RPMI8226 (cell line): ENCODE results near the gene COL18A1.

Source experiments
- DNase-seq: peaks from one replicate; pipeline ENCODE4 v3.0.0-alpha.2; 2015

COL18A1 gene

DNA sequence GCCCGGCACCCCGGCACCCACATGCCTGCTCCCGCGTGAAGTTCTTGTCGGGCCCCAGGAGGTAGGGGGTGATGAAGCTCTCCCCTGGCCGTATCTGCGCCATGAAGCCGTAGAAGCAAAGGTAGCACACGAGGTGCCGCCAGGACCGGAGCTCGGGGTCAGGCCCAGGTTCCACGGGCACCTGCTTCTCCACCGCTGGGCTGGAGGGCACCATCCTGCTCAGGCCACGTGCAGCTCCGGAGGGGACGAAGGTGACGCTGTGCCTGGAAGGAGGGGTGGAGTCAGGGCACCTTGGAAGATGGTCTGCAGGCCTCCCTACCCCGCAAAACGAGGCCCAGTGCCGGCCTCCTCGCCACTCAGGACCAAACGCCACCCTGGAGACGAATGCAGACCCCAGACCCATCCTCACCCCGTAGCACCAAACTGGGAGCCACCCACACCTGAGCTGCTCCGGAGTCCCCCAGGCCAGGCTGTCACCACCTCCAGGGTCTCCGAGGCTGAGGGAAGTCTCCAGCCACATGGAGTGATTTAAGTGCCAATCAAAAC lies 132.9 kb downstream of the COL18A1 start:
- DNase-seq: no peak

DNA sequence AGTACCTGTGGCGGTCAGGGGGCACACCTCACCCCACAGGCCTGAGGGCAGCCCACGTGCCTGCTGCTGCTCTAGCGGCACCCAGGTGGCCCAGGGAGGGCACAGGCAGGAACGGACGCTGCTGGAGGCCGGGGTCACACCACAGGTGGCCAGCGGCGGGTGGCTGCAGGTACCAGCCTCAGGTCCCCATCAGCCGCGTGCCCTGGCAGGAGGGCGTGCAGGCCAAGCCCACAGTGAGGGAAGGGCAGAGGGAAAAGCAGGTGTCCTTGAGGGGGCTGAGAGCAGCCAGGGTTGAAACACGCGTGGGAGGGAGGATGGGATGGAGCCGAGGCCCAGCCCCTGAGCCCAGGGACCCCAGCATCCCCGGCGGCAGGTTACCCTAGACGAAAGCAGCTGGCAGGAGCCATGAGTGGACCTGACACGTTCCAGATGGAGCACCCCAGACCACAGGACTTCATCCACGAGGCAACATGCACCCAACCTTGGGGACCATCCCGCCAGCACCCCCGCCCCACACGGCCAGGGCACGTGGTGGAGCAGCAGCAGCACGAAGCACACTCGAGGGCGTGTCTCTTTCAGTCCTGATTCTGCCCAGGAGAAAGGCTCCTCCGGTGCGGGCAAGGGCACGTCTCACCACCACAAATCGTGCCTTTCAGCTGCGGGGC lies 133.5 kb downstream of the COL18A1 start:
- DNase-seq: no peak

DNA sequence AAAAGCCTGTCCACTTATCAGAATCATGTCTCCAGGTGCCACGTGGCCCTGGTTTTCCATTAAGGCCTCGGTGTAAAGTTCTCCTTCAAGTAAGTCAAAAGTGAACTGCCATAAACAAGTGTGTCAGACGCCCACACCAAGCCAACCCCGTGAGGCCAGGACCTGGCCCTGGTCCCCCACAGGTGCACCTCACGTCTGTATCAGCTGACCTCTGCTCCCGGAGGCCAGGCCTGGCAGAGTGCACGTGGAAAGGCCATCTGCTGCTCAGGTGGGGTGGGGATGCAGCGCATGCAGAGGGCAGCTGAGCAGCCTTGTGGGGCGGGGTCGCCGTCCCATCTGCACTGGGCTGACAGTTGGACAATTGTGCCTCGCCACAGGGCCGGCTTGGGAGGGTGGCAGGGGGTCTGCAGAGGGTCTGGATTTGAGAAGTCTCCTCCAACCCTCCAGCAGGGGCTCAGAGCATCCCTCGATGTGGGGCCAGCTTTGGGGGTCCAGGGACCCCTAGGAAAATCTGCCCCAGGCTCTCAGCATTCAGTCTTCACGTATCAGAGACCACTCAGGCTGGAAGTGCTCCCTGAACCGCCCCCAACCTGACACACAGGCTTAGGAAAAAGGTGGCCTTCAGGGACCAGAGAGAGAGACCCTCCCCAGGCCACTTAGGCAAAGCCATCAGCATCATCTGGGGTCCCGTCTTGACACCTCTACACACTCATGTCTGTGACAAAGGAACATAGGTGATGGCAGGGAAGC lies 134.3 kb downstream of the COL18A1 start:
- DNase-seq: no peak

DNA sequence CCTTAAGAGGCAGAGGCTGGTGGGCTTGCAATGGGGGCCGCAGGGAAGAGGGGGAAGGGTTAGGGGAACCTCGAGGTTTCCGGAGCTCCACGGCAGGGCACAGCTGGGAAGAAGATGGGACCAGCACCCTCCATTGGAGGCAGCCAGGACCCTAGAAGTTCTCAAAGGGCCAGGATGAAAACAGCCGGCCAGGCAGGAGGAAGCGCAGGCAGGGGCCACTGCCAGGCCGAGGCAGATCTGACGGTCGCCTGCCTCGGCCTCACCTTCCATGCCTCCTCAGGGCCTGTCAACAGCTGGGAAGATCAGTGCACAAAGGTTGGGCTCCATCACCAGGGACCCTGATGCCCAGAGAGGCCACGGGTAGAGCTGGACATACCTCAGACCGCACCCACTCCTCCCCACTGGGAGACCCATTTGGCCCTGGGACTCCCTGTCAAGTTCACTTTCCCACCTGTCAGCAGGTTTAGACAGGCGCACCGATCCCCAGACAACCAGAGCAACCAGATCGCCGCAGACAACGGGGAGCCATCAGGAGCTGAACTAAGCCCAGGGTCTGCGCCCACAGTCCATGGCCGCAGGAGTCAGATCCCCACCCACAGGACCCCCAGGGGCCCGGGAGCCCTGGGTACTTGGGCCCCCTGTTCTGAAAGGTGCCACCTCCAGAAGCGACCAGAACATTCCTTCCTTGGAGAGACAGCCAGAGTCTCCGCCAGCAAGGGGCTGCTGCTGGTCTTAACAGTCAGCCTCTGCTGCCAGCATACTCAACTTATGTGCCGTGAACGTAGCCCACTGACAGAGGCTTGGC lies 135.0 kb downstream of the COL18A1 start:
- peak; percentile 1 for DNase-seq

DNA sequence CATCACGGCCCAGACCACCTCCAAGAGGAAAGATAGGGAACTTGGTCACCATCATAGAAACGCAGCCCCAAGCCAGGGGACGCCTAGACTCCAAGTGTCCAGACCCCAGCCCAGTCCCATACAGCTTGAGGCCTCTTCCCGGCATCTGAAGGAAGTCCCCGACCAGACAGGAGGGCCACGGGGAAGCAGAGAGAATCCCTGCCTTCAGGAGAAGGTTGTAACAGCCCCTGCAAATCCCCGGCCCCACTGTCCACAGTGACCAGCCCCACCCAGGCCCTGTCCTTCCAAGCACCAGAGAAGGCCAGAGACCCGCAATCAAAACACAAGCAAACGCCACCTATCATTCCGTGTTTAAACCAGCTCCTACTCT lies 135.6 kb downstream of the COL18A1 start:
- no peak for DNase-seq

DNA sequence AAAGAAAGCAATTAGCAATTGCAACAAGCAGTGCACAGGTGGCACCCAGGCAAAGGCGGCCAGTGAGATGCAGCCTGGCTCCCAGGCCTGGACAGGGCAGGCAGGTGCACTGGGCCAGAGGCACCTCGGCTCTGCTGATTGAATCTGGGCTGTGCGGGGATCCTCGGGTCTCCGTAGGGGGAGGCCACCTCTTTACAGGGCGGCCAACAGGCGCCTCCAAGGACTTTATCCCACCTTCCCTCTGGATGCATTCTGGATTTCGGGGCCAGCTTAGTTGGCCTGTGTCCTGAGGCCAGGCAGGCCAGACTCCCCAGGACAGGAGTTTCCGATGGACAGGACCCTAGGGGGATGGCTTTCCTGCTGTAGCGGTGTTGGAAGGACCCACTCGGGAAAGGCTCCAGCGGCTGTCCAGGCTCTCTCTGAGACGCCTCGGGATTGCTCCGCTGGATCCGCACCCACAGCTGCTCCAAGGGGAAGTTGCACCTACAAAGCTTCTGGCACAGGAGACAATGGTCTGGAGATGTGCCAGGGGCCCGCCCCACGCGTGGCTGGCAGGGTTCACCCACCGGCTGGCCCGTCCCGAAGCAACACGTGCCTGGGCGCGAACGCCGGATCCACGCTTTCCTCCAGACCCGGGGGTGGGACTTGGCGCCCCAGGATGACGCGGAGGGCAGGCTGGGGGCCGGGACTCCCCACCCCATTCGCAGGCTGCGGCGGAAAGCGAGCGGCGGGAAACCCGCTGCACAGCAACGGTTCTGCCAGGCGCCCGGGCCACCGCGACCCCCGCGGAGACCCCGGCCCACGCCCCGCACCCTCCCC lies 136.5 kb downstream of the COL18A1 start:
- peak; percentile 93 for DNase-seq

DNA sequence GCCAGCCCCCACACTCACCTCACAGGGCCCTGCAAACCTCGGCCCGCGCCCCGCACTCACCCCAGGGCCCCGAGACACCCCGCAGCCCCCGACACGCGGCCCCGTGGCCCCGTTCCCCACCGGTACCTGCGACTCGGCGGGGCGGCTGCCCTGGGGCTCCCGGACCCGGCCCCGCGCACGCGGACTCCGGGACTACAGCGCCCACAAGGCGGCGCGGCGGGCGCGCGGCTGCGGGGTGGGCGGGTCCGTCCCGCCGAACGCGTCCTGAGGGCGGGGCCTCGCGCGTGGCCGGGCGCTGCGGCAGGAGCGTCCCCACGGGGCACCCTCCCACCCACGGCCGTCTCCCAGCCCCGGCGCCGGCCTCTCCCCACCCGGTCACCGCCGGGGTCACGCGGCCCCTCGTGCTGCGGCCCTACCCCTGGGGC lies 137.3 kb downstream of the COL18A1 start, which contains the start of gene SLC19A1:
Gene SLC19A1, minus strand, starts transcription at position 199 of the 425 bp plus-strand sequence. CDS start 4,481 bp downstream, outside the sequence.
- DNase-seq: peak; percentile 89

DNA sequence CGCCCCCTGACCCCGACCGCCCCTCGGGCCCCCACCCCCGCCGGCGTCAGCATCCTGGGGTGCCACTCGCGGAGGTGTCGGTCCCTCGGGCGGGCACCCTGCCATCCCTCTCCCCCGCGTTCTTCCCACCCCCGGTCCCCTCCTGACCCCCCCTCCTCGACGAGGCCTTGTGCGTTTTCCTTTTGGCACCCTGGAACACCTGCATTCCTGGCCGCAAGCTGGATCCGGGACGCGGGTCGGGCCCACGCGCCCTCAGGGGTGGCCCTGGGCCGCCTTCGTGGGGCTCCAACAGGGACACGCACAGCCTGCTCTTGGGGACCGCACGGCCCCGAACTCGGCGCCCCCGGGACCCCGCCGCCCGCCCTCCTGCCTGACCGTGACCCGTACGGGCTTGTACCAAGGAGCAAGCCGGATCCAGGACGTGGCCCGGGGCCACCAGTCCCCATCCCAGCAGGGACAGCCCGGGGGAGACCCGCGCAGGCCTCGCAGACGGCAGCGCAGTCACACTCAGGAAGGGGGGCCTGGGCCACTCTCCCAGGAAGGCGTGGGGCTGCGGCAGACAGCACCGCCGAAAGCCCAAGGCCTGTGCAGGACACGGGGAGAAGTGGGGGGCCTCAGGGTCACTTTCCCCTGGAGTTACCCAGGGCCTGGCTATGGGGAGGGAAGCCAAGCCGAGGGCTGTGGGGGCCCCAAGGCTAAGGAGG lies 137.9 kb downstream of the COL18A1 start:
- DNase-seq: peak; percentile 19

DNA sequence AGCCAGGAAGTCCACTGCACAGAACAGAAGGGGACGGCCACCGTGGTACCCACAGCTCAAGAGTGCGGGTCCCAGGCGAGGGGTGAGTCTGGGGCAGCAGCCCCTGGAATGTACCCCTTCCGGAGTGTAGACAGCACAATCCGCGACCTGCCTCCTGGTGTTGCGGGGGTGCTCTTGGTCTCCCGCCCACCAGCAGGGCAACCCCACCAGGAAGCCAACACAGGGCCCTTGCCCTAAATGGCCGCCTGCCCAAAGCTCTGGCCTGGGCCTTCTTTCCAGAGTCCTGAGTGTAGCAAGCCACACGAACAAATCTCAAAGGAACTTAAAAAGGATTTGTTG lies 138.4 kb downstream of the COL18A1 start:
- DNase-seq: no peak

DNA sequence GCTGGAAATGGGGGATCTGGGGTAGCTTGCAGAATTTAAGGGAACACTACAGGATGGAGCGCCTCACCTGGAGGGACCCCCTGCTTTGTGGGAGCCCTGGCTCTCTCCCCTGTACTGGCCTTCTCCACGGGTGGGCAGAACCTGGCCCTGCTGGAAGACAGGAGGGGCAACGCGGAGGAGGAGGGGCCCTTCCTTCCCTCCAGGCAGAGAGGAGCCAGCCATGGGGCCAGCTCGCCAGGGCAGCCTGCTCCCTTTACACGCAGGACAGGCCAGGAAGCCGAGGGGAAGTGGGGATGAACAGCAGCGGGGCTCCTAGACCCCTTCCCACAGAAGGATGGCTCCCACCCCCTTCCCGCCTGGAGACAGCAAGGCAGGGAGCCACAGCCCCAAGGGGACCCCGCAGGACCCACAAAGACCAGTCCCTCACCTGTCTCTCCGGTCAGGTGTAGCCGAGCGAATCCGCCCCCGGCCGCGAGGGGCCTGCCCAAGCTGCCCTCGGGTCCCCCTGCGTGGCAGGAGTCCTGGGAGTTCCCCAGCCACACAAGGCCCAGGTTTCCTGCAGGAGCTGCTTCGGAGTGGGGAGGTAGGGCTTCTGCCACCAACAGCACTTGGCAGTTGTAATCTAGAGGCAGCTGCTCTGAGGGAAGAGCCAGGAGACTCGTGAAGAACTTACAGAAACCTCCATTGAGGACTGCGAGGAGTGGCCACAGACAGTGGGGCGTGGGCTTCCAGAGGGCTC lies 138.9 kb downstream of the COL18A1 start:
- DNase-seq: peak; percentile 8

DNA sequence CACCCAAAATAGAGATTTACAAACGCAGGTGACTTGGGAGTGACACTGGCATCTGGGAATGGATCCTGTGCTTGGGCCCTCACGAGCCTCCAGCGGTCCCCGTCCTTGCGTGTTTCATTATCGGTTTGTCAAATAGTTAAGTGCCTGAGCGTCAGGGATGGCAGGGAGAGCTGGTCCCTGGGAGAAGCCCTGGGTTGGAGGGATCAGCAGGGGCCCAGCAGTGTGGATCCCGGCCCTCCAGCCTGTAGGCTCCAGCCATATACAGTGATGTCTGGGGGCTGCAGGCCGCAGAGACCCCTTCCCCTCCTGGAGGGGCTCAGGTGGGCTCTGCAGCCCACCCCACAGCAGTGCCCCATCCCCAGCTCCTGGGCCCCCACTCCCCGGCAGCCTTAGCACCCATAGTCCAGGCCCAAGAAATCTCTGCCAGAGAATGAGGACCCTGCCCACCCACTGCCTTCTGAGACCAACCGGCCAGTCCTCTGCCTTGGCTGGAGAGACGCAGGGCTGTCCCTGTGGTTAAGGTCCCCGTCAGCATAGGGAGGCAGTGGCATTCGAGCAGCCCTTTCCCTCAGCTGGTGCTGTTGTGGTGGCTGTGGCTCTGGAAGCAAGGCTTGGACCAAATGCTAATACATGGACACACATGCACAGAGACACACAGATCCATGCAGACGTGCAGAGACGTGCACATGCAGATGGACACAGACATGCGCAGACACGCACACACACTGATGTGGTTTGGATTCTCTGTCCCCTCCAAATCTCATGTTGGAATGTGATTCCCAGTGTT lies 139.7 kb downstream of the COL18A1 start:
- DNase-seq: no peak

DNA sequence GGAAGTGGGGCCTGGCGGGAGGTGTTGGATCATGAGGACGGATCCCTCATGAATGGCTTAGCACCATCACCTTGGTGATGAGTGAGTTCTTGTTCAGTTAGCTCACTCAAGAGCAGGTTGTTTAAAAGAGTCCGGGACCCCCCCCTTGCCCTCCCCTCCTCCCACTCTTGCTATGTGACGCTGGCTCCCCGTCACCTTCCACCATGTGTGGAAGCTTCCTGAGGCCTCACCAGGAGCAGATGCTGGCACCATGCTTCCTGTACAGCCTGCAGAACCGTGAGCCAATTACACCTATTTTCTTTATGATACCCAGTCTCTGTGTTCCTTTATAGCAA lies 140.2 kb downstream of the COL18A1 start:
- DNase-seq: no peak

DNA sequence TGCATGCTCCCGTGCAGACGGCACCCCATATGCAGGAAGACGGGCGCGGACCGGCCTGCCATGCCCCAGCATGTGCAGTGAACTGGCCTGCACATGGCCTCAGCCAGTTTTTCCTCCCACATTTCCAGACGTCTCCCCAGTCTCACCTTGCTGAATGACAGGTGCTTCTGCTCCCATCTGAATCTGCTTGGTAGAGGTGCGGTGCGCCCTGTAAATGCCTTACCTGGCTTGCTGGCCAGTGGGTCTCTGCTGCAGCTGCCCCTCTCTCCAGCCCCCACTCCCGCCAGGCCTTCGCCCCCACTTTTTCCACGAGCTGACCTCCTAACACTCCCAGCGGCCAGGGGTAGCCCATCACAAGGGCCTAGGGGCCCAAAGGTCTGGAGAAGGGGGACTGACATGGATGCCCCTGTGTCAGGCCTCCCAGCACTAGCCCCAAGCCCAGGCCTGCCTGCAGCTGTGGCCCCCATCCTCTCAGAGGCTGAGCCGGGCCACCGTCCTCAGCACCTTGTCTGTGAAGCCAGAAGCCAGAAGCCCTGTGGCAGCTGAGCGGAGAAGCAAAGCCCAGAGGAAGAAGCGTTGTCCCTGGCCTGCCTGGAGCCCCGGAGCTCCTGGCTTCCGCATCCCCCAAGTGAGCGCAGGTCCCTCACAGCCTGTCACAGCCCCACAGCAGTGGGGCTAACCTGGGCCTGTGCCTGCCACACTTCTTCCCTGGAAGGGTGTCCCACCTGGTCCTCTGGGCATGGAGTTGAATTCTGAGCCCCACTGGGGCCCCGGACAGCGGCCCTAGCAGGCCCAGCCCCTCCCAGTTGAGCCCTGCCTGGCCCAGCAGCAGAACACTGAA lies 140.9 kb downstream of the COL18A1 start:
- DNase-seq: no peak

DNA sequence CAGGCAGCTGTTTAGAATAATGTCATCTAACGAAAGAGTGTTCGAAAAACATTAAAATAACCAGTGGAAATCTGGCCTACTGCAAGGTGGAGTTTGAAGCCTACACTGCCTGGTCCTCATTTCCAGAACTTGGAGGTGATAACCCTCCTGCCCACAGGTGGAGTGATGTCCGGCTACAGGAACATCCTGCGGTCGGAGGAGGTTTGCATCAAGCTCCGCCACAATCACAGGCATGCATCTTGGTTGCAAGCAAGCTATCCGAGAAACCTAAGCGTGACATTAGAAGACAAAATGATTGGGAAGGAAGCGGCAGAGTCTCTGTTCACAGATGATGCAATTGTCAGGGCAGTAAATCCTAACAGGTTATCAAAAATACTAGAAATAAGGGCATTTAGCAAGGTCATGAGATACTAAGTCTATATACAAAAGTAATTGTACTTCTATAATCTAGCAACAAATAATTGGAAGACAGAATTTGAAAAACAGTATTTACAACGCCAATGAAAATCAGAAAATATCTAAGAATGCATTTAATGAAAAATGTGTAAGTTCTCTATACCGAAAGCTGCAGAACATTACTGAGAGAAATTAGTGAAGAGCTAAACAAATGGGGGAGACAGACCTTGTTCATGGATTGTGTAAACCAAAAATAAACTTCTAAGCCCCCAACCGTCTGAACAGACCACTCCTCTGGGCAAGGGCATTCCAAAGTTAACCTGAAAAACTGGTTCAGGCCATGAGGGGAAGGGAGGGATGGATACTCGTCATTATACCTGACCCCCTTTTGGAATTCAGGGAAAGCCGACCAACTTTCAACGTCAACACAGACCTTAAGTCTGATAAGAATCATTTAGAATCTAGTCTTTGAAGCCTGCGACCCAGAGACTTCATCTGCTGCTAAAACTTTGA lies 141.9 kb downstream of the COL18A1 start:
- no peak for DNase-seq

DNA sequence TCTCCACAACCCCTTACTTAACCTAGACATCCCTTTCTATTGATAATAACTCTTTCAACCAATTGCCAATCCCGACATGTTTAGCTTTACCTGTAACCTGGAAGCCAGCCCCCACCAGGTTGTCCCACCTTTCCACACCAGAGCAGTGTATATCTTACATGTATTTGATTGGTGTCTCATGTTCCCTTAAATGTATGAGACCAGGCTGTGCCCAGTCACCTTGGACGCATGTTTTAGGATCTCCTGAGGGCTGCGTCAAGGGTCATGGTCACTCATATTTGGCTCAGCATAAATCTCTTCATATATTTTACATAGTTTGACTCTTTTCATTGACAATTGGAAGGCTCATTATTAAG lies 142.6 kb downstream of the COL18A1 start:
- DNase-seq: no peak

DNA sequence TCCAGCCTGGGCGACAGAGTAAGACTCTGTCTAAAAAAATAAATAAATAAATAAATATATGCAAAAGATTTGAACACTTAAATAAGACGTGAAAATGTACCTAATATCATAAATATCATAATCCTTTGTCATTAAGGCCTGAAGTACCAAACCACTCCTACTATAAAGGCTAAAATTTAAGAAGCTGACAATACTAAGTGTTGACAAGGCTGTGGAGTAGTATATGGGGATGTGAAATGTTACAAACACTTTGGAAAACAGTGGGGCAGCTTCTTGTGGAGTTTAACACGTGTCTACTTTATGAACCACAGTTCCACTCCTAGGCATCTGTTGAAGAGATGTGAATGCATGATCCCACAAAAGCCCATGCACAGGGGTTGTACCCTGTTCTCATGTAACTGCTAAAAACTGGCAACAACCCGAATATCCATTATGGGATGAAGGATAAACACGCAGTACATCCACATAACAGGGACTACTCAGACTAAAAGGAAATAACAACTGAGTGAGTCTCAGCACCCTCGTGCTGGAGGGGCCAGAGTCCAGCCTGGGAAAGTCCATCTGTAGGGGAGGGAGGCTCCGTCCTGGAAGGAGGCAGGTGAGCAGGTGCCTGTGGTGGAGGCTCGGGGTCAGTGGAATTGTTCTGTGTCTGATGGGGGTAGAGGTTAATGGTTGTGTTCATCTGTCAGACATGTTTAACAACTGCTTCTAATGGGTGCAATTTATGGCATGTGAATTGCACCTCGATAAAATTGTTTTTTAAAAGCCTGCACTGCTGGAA lies 143.9 kb downstream of the COL18A1 start:
- DNase-seq: no peak

DNA sequence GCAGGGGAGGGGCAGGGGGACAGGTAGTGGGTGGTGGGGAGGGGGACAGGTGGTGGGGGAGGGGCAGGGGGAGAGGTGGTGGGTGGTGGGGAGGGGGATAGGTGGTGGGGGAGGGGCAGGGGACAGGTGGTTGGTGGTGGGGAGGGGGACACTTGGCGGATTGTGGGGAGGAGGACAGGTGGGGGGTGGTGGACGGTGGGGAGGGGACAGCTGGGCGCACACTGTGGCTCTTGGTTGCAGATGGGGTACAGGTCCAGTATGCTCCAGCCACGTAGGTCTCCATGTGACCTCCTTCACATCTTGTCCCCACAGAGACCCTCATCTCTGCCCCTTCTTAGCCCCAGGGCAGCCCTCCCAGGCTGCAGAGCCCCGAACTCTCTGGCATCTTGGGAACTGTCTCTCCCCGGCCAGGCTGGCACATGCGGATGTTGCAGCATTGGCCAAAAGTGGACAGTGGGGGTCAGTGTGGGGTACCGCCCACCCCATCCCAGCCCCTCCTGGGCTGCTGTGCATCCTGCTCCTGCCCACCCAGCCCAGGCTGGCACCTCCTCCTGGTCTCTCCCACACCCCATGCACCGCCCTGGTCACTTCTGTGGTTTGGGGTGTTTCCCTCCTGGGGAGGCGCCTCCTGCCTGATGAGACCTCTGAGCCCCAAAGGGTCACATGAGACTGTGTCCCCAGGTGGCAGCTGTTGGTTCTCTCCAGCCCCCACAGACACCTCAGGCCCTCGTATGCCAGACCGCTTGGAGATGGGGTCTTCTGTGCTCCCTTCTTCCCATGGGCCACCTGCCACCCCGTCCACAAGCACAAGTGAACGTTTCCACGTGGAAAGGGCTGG lies 144.9 kb downstream of the COL18A1 start:
- no peak for DNase-seq
